ENCODE results near the gene ST7. TPM values are rescaled to one million over a fixed set of nuclear protein-coding genes. Genes with fewer than 3 reads are reported as not detected.

The ST7 gene
- total and polyA plus RNA-seq, 2 experiments from 2014 or later: 9.9 to 18.3 TPM

DNA sequence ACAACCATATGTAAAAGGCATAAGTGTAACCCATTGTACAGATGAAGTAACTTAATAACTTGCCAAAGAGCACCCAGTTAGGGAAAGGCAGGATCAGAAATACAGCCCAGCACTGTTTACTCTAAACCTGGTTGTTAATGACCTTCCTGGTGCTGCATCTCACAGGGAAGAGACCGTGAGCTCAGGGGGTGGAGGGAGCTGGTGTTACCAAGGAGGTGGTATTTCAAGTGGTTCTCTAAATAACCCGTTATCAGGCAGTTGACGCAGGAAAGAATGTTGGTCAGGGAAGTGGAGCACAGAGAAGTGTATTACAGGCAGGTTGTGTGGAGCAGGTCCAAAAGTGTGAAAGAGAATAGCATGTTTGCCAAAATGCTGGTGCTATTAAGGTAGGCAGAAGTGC, 4.4 kb upstream of the ST7 start:
- H3K9me2 ChIP-seq (ENCODE audit: insufficient read depth): no peaks in the 10 kb centered on the region
- H3K27ac Mint-ChIP-seq: no peak overlapping the region
- H3K27me3 Mint-ChIP-seq (ENCODE audit: insufficient read depth, low read depth, poor library complexity): peaks cover 2% of the 10 kb centered on the region
- no peaks in the 10 kb centered on the region for H3K36me3 Mint-ChIP-seq (ENCODE audit: low read depth)
- H3K27me3 ChIP-seq (ENCODE audit: insufficient read depth): no peaks in the 10 kb centered on the region
- no peak overlapping the region for H3K4me3 ChIP-seq
- H3F3A ChIP-seq (replicated peaks; ENCODE audit: low read depth): no peaks in the 10 kb centered on the region
- H2AFZ ChIP-seq: 0 out of 2 replicates have a peak overlapping the region, but pooled peaks have one; percentile 7
- TF ChIP-seq EZH2phosphoT487 (IDR thresholded peaks at IDR 0.05; ENCODE audit: unreplicated experiment) (no peak), EZH2 (IDR thresholded peaks at IDR 0.05; ENCODE audit: low read depth, unreplicated experiment) (no peak), NANOG (IDR thresholded peaks at IDR 0.05; ENCODE audit: borderline replicate concordance) (no peak), CREB1 (CRISPR knock-in tag; IDR thresholded peaks at IDR 0.05; ENCODE audit: low read depth) (no peak), POLR2AphosphoS5 (IDR thresholded peaks at IDR 0.05; ENCODE audit: low read depth) (no peak)
- TF ChIP-seq, protein P1, sequence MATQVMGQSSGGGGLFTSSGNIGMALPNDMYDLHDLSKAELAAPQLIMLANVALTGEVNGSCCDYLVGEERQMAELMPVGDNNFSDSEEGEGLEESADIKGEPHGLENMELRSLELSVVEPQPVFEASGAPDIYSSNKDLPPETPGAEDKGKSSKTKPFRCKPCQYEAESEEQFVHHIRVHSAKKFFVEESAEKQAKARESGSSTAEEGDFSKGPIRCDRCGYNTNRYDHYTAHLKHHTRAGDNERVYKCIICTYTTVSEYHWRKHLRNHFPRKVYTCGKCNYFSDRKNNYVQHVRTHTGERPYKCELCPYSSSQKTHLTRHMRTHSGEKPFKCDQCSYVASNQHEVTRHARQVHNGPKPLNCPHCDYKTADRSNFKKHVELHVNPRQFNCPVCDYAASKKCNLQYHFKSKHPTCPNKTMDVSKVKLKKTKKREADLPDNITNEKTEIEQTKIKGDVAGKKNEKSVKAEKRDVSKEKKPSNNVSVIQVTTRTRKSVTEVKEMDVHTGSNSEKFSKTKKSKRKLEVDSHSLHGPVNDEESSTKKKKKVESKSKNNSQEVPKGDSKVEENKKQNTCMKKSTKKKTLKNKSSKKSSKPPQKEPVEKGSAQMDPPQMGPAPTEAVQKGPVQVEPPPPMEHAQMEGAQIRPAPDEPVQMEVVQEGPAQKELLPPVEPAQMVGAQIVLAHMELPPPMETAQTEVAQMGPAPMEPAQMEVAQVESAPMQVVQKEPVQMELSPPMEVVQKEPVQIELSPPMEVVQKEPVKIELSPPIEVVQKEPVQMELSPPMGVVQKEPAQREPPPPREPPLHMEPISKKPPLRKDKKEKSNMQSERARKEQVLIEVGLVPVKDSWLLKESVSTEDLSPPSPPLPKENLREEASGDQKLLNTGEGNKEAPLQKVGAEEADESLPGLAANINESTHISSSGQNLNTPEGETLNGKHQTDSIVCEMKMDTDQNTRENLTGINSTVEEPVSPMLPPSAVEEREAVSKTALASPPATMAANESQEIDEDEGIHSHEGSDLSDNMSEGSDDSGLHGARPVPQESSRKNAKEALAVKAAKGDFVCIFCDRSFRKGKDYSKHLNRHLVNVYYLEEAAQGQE (IDR thresholded peaks at IDR 0.05; ENCODE audit: unreplicated experiment): no peak
- TF ChIP-seq, protein P2, sequence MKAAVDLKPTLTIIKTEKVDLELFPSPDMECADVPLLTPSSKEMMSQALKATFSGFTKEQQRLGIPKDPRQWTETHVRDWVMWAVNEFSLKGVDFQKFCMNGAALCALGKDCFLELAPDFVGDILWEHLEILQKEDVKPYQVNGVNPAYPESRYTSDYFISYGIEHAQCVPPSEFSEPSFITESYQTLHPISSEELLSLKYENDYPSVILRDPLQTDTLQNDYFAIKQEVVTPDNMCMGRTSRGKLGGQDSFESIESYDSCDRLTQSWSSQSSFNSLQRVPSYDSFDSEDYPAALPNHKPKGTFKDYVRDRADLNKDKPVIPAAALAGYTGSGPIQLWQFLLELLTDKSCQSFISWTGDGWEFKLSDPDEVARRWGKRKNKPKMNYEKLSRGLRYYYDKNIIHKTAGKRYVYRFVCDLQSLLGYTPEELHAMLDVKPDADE (IDR thresholded peaks at IDR 0.05): no peak
- TF ChIP-seq, protein P3, sequence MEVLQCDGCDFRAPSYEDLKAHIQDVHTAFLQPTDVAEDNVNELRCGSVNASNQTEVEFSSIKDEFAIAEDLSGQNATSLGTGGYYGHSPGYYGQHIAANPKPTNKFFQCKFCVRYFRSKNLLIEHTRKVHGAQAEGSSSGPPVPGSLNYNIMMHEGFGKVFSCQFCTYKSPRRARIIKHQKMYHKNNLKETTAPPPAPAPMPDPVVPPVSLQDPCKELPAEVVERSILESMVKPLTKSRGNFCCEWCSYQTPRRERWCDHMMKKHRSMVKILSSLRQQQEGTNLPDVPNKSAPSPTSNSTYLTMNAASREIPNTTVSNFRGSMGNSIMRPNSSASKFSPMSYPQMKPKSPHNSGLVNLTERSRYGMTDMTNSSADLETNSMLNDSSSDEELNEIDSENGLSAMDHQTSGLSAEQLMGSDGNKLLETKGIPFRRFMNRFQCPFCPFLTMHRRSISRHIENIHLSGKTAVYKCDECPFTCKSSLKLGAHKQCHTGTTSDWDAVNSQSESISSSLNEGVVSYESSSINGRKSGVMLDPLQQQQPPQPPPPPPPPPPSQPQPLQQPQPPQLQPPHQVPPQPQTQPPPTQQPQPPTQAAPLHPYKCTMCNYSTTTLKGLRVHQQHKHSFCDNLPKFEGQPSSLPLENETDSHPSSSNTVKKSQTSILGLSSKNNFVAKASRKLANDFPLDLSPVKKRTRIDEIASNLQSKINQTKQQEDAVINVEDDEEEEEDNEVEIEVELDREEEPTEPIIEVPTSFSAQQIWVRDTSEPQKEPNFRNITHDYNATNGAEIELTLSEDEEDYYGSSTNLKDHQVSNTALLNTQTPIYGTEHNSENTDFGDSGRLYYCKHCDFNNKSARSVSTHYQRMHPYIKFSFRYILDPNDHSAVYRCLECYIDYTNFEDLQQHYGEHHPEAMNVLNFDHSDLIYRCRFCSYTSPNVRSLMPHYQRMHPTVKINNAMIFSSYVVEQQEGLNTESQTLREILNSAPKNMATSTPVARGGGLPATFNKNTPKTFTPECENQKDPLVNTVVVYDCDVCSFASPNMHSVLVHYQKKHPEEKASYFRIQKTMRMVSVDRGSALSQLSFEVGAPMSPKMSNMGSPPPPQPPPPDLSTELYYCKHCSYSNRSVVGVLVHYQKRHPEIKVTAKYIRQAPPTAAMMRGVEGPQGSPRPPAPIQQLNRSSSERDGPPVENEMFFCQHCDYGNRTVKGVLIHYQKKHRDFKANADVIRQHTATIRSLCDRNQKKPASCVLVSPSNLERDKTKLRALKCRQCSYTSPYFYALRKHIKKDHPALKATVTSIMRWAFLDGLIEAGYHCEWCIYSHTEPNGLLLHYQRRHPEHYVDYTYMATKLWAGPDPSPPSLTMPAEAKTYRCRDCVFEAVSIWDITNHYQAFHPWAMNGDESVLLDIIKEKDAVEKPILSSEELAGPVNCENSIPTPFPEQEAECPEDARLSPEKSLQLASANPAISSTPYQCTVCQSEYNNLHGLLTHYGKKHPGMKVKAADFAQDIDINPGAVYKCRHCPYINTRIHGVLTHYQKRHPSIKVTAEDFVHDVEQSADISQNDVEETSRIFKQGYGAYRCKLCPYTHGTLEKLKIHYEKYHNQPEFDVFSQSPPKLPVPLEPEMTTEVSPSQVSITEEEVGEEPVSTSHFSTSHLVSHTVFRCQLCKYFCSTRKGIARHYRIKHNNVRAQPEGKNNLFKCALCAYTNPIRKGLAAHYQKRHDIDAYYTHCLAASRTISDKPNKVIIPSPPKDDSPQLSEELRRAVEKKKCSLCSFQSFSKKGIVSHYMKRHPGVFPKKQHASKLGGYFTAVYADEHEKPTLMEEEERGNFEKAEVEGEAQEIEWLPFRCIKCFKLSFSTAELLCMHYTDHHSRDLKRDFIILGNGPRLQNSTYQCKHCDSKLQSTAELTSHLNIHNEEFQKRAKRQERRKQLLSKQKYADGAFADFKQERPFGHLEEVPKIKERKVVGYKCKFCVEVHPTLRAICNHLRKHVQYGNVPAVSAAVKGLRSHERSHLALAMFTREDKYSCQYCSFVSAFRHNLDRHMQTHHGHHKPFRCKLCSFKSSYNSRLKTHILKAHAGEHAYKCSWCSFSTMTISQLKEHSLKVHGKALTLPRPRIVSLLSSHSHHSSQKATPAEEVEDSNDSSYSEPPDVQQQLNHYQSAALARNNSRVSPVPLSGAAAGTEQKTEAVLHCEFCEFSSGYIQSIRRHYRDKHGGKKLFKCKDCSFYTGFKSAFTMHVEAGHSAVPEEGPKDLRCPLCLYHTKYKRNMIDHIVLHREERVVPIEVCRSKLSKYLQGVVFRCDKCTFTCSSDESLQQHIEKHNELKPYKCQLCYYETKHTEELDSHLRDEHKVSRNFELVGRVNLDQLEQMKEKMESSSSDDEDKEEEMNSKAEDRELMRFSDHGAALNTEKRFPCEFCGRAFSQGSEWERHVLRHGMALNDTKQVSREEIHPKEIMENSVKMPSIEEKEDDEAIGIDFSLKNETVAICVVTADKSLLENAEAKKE (CRISPR knock-in tag; IDR thresholded peaks at IDR 0.05): no peak
- TF ChIP-seq, protein P4, sequence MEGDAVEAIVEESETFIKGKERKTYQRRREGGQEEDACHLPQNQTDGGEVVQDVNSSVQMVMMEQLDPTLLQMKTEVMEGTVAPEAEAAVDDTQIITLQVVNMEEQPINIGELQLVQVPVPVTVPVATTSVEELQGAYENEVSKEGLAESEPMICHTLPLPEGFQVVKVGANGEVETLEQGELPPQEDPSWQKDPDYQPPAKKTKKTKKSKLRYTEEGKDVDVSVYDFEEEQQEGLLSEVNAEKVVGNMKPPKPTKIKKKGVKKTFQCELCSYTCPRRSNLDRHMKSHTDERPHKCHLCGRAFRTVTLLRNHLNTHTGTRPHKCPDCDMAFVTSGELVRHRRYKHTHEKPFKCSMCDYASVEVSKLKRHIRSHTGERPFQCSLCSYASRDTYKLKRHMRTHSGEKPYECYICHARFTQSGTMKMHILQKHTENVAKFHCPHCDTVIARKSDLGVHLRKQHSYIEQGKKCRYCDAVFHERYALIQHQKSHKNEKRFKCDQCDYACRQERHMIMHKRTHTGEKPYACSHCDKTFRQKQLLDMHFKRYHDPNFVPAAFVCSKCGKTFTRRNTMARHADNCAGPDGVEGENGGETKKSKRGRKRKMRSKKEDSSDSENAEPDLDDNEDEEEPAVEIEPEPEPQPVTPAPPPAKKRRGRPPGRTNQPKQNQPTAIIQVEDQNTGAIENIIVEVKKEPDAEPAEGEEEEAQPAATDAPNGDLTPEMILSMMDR (conservative IDR thresholded peaks at IDR 0.05; ENCODE audit: low read depth in 2 of 2): no peak
- DNase-seq (ENCODE audit: low spot score): no peak
- H3K4me3 Mint-ChIP-seq: no peak overlapping the region
- no peaks in the 10 kb centered on the region for H4K20me1 ChIP-seq (replicated peaks; ENCODE audit: insufficient read depth)
- H3K27ac ChIP-seq (ENCODE audit: low read depth): no peak overlapping the region
- H3K79me2 ChIP-seq (replicated peaks; ENCODE audit: insufficient read depth): no peaks in the 10 kb centered on the region
- peaks cover 10% of the 10 kb centered on the region for H3K4me1 Mint-ChIP-seq
- no peaks in the 10 kb centered on the region for H3K36me3 ChIP-seq (ENCODE audit: insufficient read depth)
- ATAC-seq: no peak
- peaks cover 13% of the 10 kb centered on the region for H3K4me1 ChIP-seq (ENCODE audit: insufficient read depth)
- H3K4me2 ChIP-seq: no peak overlapping the region
- H3K9me3 Mint-ChIP-seq: no peaks in the 10 kb centered on the region
